LNCaP clone FGC (cell line): Measurements from ENCODE around the gene SLC23A2.

Experiments
- DNase-seq: peaks from one replicate; pipeline ENCODE4 v3.0.0-alpha.2; 2011; ENCODE audit warnings: low read depth
- H3K4me3 ChIP-seq: 2 replicates; pipeline ENCODE4 v1.5.1; 2011; ENCODE audit warnings: mild to moderate bottlenecking, low read depth, low read length, control low read depth
- CTCF ChIP-seq: IDR thresholded peaks from 2 replicates; pipeline ENCODE4 v1.5.1; 2012; ENCODE audit warnings: mild to moderate bottlenecking; ENCODE audit not compliant: control insufficient read depth, insufficient read depth; ENCODE audit errors: extremely low read depth

SLC23A2 gene

GRCh38 chr20:4972506-4973251, 28.6 kb downstream of the SLC23A2 start:
- DNase-seq = no peak
- no peak for TF ChIP-seq CTCF
- H3K4me3 ChIP-seq = no peak overlapping the region

GRCh38 chr20:4971064-4971463, 30.2 kb downstream of the SLC23A2 start:
- TF ChIP-seq CTCF = no peak
- H3K4me3 ChIP-seq = no peak overlapping the region
- DNase-seq = no peak

GRCh38 chr20:4967752-4968477, 33.4 kb downstream of the SLC23A2 start:
- TF ChIP-seq CTCF = no peak
- H3K4me3 ChIP-seq = no peak overlapping the region
- DNase-seq = no peak

- no peak for TF ChIP-seq CTCF
- DNase-seq = no peak
- no peak overlapping the region for H3K4me3 ChIP-seq
Measured at GRCh38 chr20:4966826-4967751, 34.2 kb downstream of the SLC23A2 start.

- no peak overlapping the region for H3K4me3 ChIP-seq
- no peak for DNase-seq
- no peak for TF ChIP-seq CTCF
Measured at GRCh38 chr20:4962241-4962855, 39.0 kb downstream of the SLC23A2 start.

GRCh38 chr20:4961746-4962145, 39.6 kb downstream of the SLC23A2 start:
- TF ChIP-seq CTCF = no peak
- H3K4me3 ChIP-seq = no peak overlapping the region
- no peak for DNase-seq
